VCaP (cell line): ENCODE data around the gene ICAM2.
"Not testable (repeated sequence)": the region's sequence is repeated elsewhere in the genome, so short reads cannot be mapped to it uniquely, and the experiment has no call there.

Source experiments
- H3K27ac ChIP-seq: fragments of 450-650 bp; 2 replicates; pipeline ENCODE4 v1.5.1; 2017
- CTCF ChIP-seq: fragments of 450-650 bp; conservative IDR thresholded peaks from 2 replicates; pipeline ENCODE4 v1.5.1; 2017; ENCODE audit warnings: mild to moderate bottlenecking, moderate library complexity

The ICAM2 gene

GRCh38 chr17:64036198-64036922, 15.9 kb upstream of the ICAM2 start:
- H3K27ac ChIP-seq: no peak overlapping the region
- TF ChIP-seq CTCF: no peak

DNA sequence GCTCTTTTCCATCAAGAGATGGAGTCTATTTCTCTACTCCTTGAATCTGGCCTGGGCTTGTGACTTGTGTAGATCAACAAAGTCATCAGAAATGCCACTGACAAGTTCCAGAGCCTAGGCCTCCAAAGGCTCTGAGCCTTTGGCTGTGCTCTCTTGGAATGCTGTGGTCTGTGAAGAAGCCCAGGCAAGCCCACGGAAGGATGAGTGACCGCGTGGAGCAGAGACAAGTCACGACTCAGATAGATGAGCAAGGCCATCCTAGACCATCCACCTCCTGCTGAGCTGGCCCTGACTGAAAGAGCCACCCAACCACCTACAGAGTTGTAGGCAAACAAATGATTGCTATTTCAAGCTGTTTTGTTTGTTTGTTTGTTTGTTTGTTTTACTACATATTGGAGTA, 11.6 kb upstream of the ICAM2 start:
- no peak for TF ChIP-seq CTCF
- no peak overlapping the region for H3K27ac ChIP-seq

DNA sequence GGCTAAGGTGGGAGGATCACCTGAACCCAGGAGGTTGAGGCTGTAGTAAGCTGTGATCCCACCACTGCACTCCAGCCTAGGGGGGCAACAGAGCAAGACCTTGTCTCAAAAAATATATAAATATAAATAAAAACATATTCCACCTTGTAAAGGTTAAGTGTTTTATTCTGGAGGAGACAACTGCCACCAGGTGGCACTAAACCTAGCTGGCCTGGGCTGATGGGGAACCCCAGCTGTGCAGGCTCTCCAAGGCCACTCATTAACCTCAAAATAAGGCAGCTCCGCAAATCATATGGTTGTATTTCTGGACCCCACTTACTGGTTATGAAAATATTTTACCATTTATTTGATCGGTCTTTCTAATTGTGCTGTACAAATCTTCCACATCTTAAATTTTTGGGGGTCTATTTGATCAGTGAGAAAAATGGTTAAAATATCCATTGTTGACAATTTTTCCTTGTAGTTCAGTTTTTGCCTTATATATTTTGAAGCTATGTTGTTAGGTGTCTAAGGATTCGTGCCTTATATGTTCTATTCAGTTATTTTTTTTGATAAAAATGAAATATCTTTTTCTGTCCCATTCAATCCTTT, 8.5 kb upstream of the ICAM2 start:
- TF ChIP-seq CTCF: peak; percentile 91
- H3K27ac ChIP-seq: no peak overlapping the region

- H3K27ac ChIP-seq: no peak overlapping the region
- peak; percentile 91 for TF ChIP-seq CTCF
Measured at GRCh38 chr17:64025732-64026294, 5.4 kb upstream of the ICAM2 start.

GRCh38 chr17:64024781-64025731, 4.6 kb upstream of the ICAM2 start:
- no peak for TF ChIP-seq CTCF
- no peak overlapping the region for H3K27ac ChIP-seq

- TF ChIP-seq CTCF: no peak
- no peak overlapping the region for H3K27ac ChIP-seq
Measured at GRCh38 chr17:64024215-64024654, 3.8 kb upstream of the ICAM2 start.

DNA sequence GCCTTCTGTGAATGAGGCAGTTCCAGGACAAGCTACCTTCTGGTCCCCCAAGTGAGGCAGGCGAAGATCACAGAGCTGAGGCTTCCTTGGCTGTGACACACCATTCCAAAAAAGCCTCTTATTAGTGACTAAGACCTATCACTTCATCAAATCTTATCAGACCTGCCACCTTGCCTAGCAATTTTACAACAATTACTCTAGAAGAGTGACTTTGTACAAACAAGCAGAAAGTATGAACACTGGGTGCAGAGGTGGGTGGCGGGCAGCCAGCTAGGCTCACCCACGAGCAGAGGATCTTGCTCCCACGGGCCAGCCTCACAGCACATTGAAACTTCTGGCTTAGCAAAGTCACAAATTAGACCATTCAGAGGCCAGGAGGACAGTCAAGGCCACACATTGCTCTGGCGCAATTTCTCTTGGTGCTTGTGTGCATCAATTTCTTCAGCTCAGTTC, 2.2 kb upstream of the ICAM2 start:
- no peak overlapping the region for H3K27ac ChIP-seq
- TF ChIP-seq CTCF: no peak

- H3K27ac ChIP-seq: not testable (repeated sequence)
Measured at GRCh38 chr17:64019551-64019961, 877 bp downstream of the ICAM2 start.
